Gastrocnemius medialis (tissue), 4 donors: ENCODE measurements around the gene SLC5A3.

ENCODE experiments used
- CTCF ChIP-seq, 5 experiments: fragments of 450-650 bp in 3 of 5; fragments of 200-600 bp in 2 of 5; sonication (generic) in 2 of 5; IDR thresholded peaks in 4 of 5; conservative IDR thresholded peaks in 1 of 5; 1 replicate in 4 of 5; 2 replicates in 1 of 5; pipeline ENCODE4 v1.5.1; 2016 to 2019; ENCODE audit warnings: antibody characterized with exemption in 5 of 5, mild to moderate bottlenecking in 3 of 5, moderate library complexity in 3 of 5
- POLR2A ChIP-seq, 2 donors: fragments of 450-650 bp; IDR thresholded peaks; one replicate each; pipeline ENCODE4 v1.6.1; 2017; ENCODE audit warnings: antibody characterized with exemption in 2 of 2, mild to moderate bottlenecking in 2 of 2, moderate library complexity in 2 of 2

GRCh38 chr21:34024374-34024693, 49.0 kb upstream of the SLC5A3 start:
- TF ChIP-seq CTCF (IDR thresholded peaks at IDR 0.05 in 4 of 5, conservative IDR thresholded peaks at IDR 0.05 in 1 of 5) (no peak), POLR2A (IDR thresholded peaks at IDR 0.05) (no peak)
